T-helper 22 cell (primary cell): Measurements from ENCODE around the gene PPP2R3A.

ENCODE experiments used
- DNase-seq: peaks from one replicate; pipeline ENCODE4 v3.0.0-alpha.2; 2020; ENCODE audit warnings: low read depth

Gene PPP2R3A

DNA sequence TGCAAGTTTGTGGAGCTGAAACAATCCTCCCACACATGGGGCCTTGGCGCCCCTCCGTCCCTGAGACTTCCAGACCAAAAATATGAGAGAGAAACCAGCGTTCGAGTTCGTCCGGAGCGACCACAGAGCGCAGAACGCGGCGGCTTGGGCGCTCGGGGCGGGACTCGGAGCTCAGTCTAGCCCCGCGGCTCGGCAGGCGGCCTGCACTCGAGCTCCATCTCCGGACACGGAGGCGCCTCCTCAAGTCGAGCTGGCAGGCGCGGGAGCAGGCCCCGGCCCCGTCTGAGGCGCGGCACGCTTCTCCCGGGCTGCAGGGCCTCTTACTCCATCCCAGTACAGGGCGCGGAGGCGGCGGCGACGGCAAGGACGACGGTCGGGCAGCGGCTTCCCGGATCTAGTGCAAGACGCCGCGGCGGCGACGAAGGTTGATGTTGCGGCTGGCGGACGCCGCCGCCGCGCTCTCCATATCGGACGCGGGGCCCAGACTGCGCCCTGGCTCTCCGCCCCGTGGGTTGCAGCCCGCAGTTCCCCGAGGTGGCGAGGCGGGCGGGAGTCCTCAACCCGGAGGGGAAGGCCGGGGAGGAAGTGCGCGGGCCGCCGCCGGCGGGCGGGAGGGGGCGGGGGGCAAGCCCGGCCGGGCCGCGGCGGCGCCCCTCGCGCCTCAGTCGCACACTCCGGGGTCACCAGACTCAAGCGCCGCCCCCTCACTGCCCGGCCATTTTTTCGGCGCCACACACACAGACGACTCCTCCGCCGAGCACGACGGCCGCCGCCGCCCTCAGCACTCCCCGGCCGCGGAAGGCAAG, 229.9 kb downstream of the PPP2R3A start:
- peak; percentile 79 for DNase-seq

- no peak for DNase-seq
These were observed 230.5 kb downstream of the PPP2R3A start, which contains the start of gene MSL2 for GRCh38 chr3:136196064-136196400. TSS of gene MSL2 (minus strand) at chr3:136196335. CDS start at chr3:136195113, 1,222 bp downstream.

GRCh38 chr3:136196401-136197158, 231.1 kb downstream of the PPP2R3A start:
- DNase-seq, result peak; percentile 94

GRCh38 chr3:136197159-136197793, 231.7 kb downstream of the PPP2R3A start:
- DNase-seq, result no peak
